ENCODE data around the gene PLK3. TPM values are rescaled to one million over a fixed set of nuclear protein-coding genes. Genes with fewer than 3 reads are reported as not detected.

PLK3 gene
- total and polyA plus RNA-seq, 10 of the 15 experiments (the other 5 are each of a cell fraction or from before 2014, with no cell fraction given), result 1.5 to 23.2 (median 12.1) TPM

GRCh38 chr1:44820328-44821239 lies 20.4 kb downstream of the PLK3 start:
- DNase-seq (ENCODE audit: low read depth, low spot score) (no peak), FAIRE-seq (no peak), ATAC-seq (no peak)
- H3K4me2 ChIP-seq (ENCODE audit: control insufficient read depth, insufficient read depth), result peak overlapping the region; percentile 96
- SMC1A ChIA-PET (ENCODE audit: uncharacterized antibody, unreplicated experiment), result interaction anchor here (0.7 to 5.9 kb wide), 7 partner anchors 10 to 485 kb away, joined by 3 to 52 read pairs (median 6); partner anchors contain the start of genes BTBD19, DYNLT4 and PLK3
- H3K27ac ChIP-seq (ENCODE audit: control insufficient read depth, insufficient read depth), result peak overlapping the region; percentile 100
- H3K4me1 ChIP-seq (ENCODE audit: control insufficient read depth, insufficient read depth, low read length), result peaks cover 4% of the 10 kb centered on the region
- intact Hi-C loops (cut with micrococcal nuclease; ENCODE audit: unreplicated experiment), result no loop called here
- H2AFZ ChIP-seq (ENCODE audit: control insufficient read depth, low read depth, low read length), result peak overlapping the region; percentile 100
- WGBS (ENCODE audit: insufficient coverage, insufficient replicate concordance, low lambda C conversion rate, missing lambda C conversion rate), result 34% methylated on average over 25 of the region's 25 CpGs
- H3K79me2 ChIP-seq (ENCODE audit: control insufficient read depth, insufficient read depth, low read length), result no peaks in the 10 kb centered on the region
- H3K9me3 ChIP-seq (replicated peaks; ENCODE audit: control insufficient read depth, insufficient read depth, low read length), result no peaks in the 10 kb centered on the region
- CTCF ChIA-PET, result interaction anchor here (1.2 to 4.7 kb wide), 8 partner anchors 9 to 191 kb away, joined by 4 to 45 read pairs (median 8); partner anchors contain the start of genes BTBD19, DYNLT4, HECTD3 and PLK3
- H3K27me3 ChIP-seq (replicated peaks in 1 of 2; ENCODE audit: control insufficient read depth in 2 of 2, insufficient read depth in 2 of 2, low read length in 1 of 2), result no peaks in the 10 kb centered on the region
- BruUV-seq (replicated peaks), result no TSS peak
- RAD21 ChIA-PET (ENCODE audit: unreplicated experiment), result interaction anchor here (0.5 to 3.5 kb wide), 7 partner anchors 9 to 483 kb away, joined by 3 to 41 read pairs (median 4); partner anchors contain the start of genes BTBD19, HECTD3, PLK3 and UROD
- H4K20me1 ChIP-seq (ENCODE audit: control insufficient read depth, insufficient read depth), result no peaks in the 10 kb centered on the region
- no peaks in the 10 kb centered on the region for H3K36me3 ChIP-seq (ENCODE audit: control insufficient read depth in 2 of 2, insufficient read depth in 2 of 2, low read length in 1 of 2)
- POLR2A ChIA-PET, result interaction anchor here (0.6 to 5.9 kb wide), 10 partner anchors 10 to 758 kb away, joined by 3 to 56 read pairs (median 4); partner anchors contain the start of genes BTBD19, HECTD3 and PLK3
- TF ChIP-seq LARP7 (IDR thresholded peaks at IDR 0.05) (0 out of 2 replicates have a peak, but pooled peaks have one; percentile 2), POU2F2 (IDR thresholded peaks at IDR 0.05; ENCODE audit: borderline replicate concordance, low read depth, low read length) (no peak), MEF2B (IDR thresholded peaks at IDR 0.05; ENCODE audit: partially characterized antibody, poor library complexity, severe bottlenecking) (peak; percentile 10), ZBTB40 (IDR thresholded peaks at IDR 0.05; ENCODE audit: borderline replicate concordance) (no peak), USF2 (IDR thresholded peaks at IDR 0.05; ENCODE audit: borderline replicate concordance, low read depth, low read length) (no peak), NR2F1 (conservative IDR thresholded peaks at IDR 0.05) (peak; percentile 44), DPF2 (IDR thresholded peaks at IDR 0.05) (0 out of 2 replicates have a peak, but pooled peaks have one; percentile 30), GATAD2B (conservative IDR thresholded peaks at IDR 0.05; ENCODE audit: low read depth) (0 out of 2 replicates have a peak, but pooled peaks have one; percentile 12), JUND (IDR thresholded peaks at IDR 0.05; ENCODE audit: low read depth, low read length) (no peak)
- peak overlapping the region; percentile 25; the same call in 1 of the 2 replicates for H3K4me3 ChIP-seq
- peak overlapping the region; percentile 97 for H3K9ac ChIP-seq (ENCODE audit: control insufficient read depth, insufficient read depth, low read length)
- in situ Hi-C loops (cut with MboI), result no loop called here

Data from GM12878 (cell line).